Mucosa of descending colon (tissue), 3 donors: ENCODE results near the gene HDAC3. TPM values are rescaled to one million over a fixed set of nuclear protein-coding genes. Genes with fewer than 3 reads are reported as not detected.
A peak's percentile ranks its signal among the peaks of the same experiment; 100 is the strongest.

Source experiments
- ATAC-seq: fragments of 200-7000 bp; cut with Tn5 transposase; one replicate; pipeline ENCODE4 v1.9.1; 2020; ENCODE audit warnings: mild to moderate bottlenecking, moderate library complexity
- DNase-seq, 3 donors: peaks; one replicate each; pipeline ENCODE4 v3.0.0-alpha.2; 2020
- H3K36me3 ChIP-seq: fragments of 200-600 bp; one replicate; pipeline ENCODE4 v1.8.0; 2021; ENCODE audit warnings: low read depth, mild to moderate bottlenecking
- H3K4me1 ChIP-seq: fragments of 200-600 bp; one replicate; pipeline ENCODE4 v1.8.0; 2021; ENCODE audit warnings: low read depth, mild to moderate bottlenecking
- H3K4me3 ChIP-seq: fragments of 200-600 bp; one replicate; pipeline ENCODE4 v1.8.0; 2021; ENCODE audit warnings: mild to moderate bottlenecking
- H3K9me3 ChIP-seq: fragments of 200-600 bp; one replicate; pipeline ENCODE4 v1.8.0; 2021; ENCODE audit warnings: mild to moderate bottlenecking
- CTCF ChIP-seq: fragments of 200-600 bp; IDR thresholded peaks from one replicate; pipeline ENCODE4 v1.8.0; 2022; ENCODE audit warnings: antibody characterized with exemption, mild to moderate bottlenecking
- intact Hi-C, 2 donors: fragments of 100-400 bp; cut with DNase I in 1 of 2; cut with micrococcal nuclease in 1 of 2; formaldehyde crosslinking; loops; one replicate each; pipeline versions ENCODE4 v1.11.0 to v1.11.1; 2022; cut with DNase I, micrococcal nuclease
- total RNA-seq, 3 donors: library from RNA; stranded (reverse); fragmentation: NEBNext Ultra II Directional in 2 of 3; extraction: Animal tissue kit (Norgen Biotek cat#: 25700) in 2 of 3; gene quantifications; one replicate each; pipeline versions ENCODE4 v1.2.1 to v1.2.4, GENCODE V29; 2021 to 2023
- donor health status: DM: no; HTN: no; CAD: no; lungs with moderate emphysema.
- donor health status: DM: no; HTN: no; CAD: no.
- donor health status: DM: no; HTN: yes; CAD: no.

Gene HDAC3
- total RNA-seq, 3 donors from 2014 or later, result 45.1 to 47.0 (median 45.8) TPM

GRCh38 chr5:141672841-141673813, 36.5 kb upstream of the HDAC3 start:
- ATAC-seq (no peak), DNase-seq (no peak)
- no peak for TF ChIP-seq CTCF
- no peaks in the 10 kb centered on the region for H3K4me1 ChIP-seq
- H3K4me3 ChIP-seq, result no peak overlapping the region
- H3K36me3 ChIP-seq, result no peaks in the 10 kb centered on the region
- intact Hi-C loops, result no loop called here
- H3K9me3 ChIP-seq, result no peaks in the 10 kb centered on the region

- no peaks in the 10 kb centered on the region for H3K36me3 ChIP-seq
- DNase-seq (no peak), ATAC-seq (peak; percentile 9)
- intact Hi-C loops, result no loop called here
- H3K4me3 ChIP-seq, result no peak overlapping the region
- no peaks in the 10 kb centered on the region for H3K4me1 ChIP-seq
- no peaks in the 10 kb centered on the region for H3K9me3 ChIP-seq
- no peak for TF ChIP-seq CTCF
These were observed 35.6 kb upstream of the HDAC3 start for GRCh38 chr5:141672071-141672840.

GRCh38 chr5:141669520-141669919, 32.9 kb upstream of the HDAC3 start:
- intact Hi-C loops, result no loop called here
- Histone ChIP-seq H3K36me3 (no peaks in the 10 kb centered on the region), H3K4me3 (no peak overlapping the region), H3K9me3 (no peaks in the 10 kb centered on the region), H3K4me1 (peaks cover 2% of the 10 kb centered on the region)
- ATAC-seq, result no peak
- DNase-seq, result no peak
- no peak for TF ChIP-seq CTCF

GRCh38 chr5:141668601-141669265, 32.1 kb upstream of the HDAC3 start:
- Histone ChIP-seq H3K4me1 (peaks cover 2% of the 10 kb centered on the region), H3K4me3 (no peak overlapping the region), H3K9me3 (no peaks in the 10 kb centered on the region), H3K36me3 (no peaks in the 10 kb centered on the region)
- TF ChIP-seq CTCF, result no peak
- intact Hi-C loops, result no loop called here
- DNase-seq (no peak), ATAC-seq (no peak)
